Prostate gland (tissue), 2 donors: ENCODE data around the gene NTN1. TPM values are rescaled to one million over a fixed set of nuclear protein-coding genes. Genes with fewer than 3 reads are reported as not detected.

Source experiments
- DNase-seq: peaks from one replicate; pipeline ENCODE4 v3.0.0-alpha.2; 2019; ENCODE audit warnings: low spot score
- H3K27ac ChIP-seq, 2 donors: fragments of 200-600 bp; sonication (generic); 2 replicates each; pipeline ENCODE4 v1.5.1; 2017 to 2019
- H3K27me3 ChIP-seq: fragments of 200-600 bp; sonication (generic); replicated peaks from 2 replicates; pipeline ENCODE4 v1.5.1; 2019; ENCODE audit not compliant: insufficient read depth
- H3K36me3 ChIP-seq, 2 donors: fragments of 200-600 bp; sonication (generic); 1 replicate in 1 of 2; 2 replicates in 1 of 2; pipeline versions ENCODE4 v1.5.1 to v1.8.1; 2017 to 2019
- H3K4me1 ChIP-seq: fragments of 200-600 bp; sonication (generic); replicated peaks from 2 replicates; pipeline ENCODE4 v1.5.1; 2019
- H3K4me3 ChIP-seq, 2 donors: fragments of 200-600 bp; sonication (generic); 2 replicates each; pipeline ENCODE4 v1.5.1; 2017 to 2019
- H3K9me3 ChIP-seq: fragments of 200-600 bp; sonication (generic); 2 replicates; pipeline ENCODE4 v1.5.1; 2017
- CTCF ChIP-seq, 4 experiments: fragments of 200-600 bp in 2 of 4; fragments of 450-650 bp in 2 of 4; sonication (generic) in 2 of 4; IDR thresholded peaks; 1 replicate in 3 of 4; 2 replicates in 1 of 4; pipeline ENCODE4 v1.5.1; 2016 to 2019; ENCODE audit warnings: antibody characterized with exemption in 4 of 4, mild to moderate bottlenecking in 2 of 4, moderate library complexity in 2 of 4
- POLR2A ChIP-seq: fragments of 450-650 bp; IDR thresholded peaks from one replicate; pipeline ENCODE4 v1.6.1; 2016; ENCODE audit warnings: antibody characterized with exemption, mild to moderate bottlenecking
- POLR2AphosphoS5 ChIP-seq: sonication (generic); formaldehyde crosslinking; IDR thresholded peaks from one replicate; pipeline ENCODE4 v1.6.1; 2017; ENCODE audit warnings: antibody characterized with exemption
- WGBS: methylation state at CpG from one replicate; pipeline ENCODE4 v1.1.5; 2018; 5-methylcytosine and 5-hydroxymethylcytosine counted together
- intact Hi-C: fragments of 100-400 bp; cut with DNase I; formaldehyde crosslinking; loops from one replicate; pipeline ENCODE4 v1.14.2; 2022
- total RNA-seq, 2 donors: library from RNA; depleted of rRNA; stranded (reverse); fragments of >200 nt; gene quantifications; one replicate each; pipeline ENCODE4 v1.1.0, GENCODE V29; 2016

The NTN1 gene
- total RNA-seq, 2 donors from 2014 or later = 9.2 to 11.4 TPM

- no peak for DNase-seq
- whole genome bisulfite sequencing = 61% methylated on average over 22 of the region's 22 CpGs
- intact Hi-C loops = no loop called here
- Histone ChIP-seq H3K27me3 (no peaks in the 10 kb centered on the region), H3K27ac (no peak overlapping the region), H3K9me3 (no peaks in the 10 kb centered on the region), H3K36me3 (no peaks in the 10 kb centered on the region), H3K4me1 (no peaks in the 10 kb centered on the region), H3K4me3 (no peak overlapping the region)
- TF ChIP-seq CTCF (IDR thresholded peaks at IDR 0.05) (no peak), POLR2A (no peak), POLR2AphosphoS5 (no peak)
Measured at GRCh38 chr17:9272501-9273200, 251.3 kb downstream of the NTN1 start.

- no peak for TF ChIP-seq POLR2A
- TF ChIP-seq CTCF (IDR thresholded peaks at IDR 0.05) = no peak
- no peak for TF ChIP-seq POLR2AphosphoS5
- DNase-seq = no peak
- intact Hi-C loops = no loop called here
- no peak overlapping the region for H3K4me3 ChIP-seq
- WGBS = 65% methylated on average over 21 of the region's 21 CpGs
- H3K27ac ChIP-seq = no peak overlapping the region
- H3K27me3 ChIP-seq = no peaks in the 10 kb centered on the region
- H3K36me3 ChIP-seq = no peaks in the 10 kb centered on the region
- H3K4me1 ChIP-seq = no peaks in the 10 kb centered on the region
- H3K9me3 ChIP-seq = no peaks in the 10 kb centered on the region
Measured at GRCh38 chr17:9273428-9274391, 252.4 kb downstream of the NTN1 start.

GRCh38 chr17:9274973-9275372 is 253.7 kb downstream of the NTN1 start:
- intact Hi-C loops = no loop called here
- WGBS = 92% methylated on average over 9 of the region's 9 CpGs
- no peak for DNase-seq

GRCh38 chr17:9279893-9280292 is 258.6 kb downstream of the NTN1 start:
- intact Hi-C loops = no loop called here
- no peak overlapping the region for H3K4me3 ChIP-seq
- no peaks in the 10 kb centered on the region for H3K4me1 ChIP-seq
- H3K9me3 ChIP-seq = no peaks in the 10 kb centered on the region
- no peaks in the 10 kb centered on the region for H3K36me3 ChIP-seq
- 90% methylated on average over 8 of the region's 8 CpGs for WGBS
- TF ChIP-seq POLR2A (no peak), CTCF (IDR thresholded peaks at IDR 0.05) (no peak), POLR2AphosphoS5 (no peak)
- DNase-seq = no peak
- H3K27me3 ChIP-seq = no peaks in the 10 kb centered on the region
- no peak overlapping the region for H3K27ac ChIP-seq

More at GRCh38 chr17:9274973-9275372, 253.7 kb downstream of the NTN1 start:
- no peaks in the 10 kb centered on the region for H3K27me3 ChIP-seq
- TF ChIP-seq POLR2AphosphoS5 (no peak), CTCF (IDR thresholded peaks at IDR 0.05) (no peak), POLR2A (no peak)
- H3K27ac ChIP-seq = no peak overlapping the region
- no peak overlapping the region for H3K4me3 ChIP-seq
- no peaks in the 10 kb centered on the region for H3K9me3 ChIP-seq
- no peaks in the 10 kb centered on the region for H3K36me3 ChIP-seq
- H3K4me1 ChIP-seq = no peaks in the 10 kb centered on the region
